HG03045 (cell line): ENCODE data around the gene ELFN1.

Source experiments
- ATAC-seq: cut with Tn5 transposase; IDR thresholded peaks from one replicate; pipeline ENCODE4 v1.9.1; 2021; ENCODE audit warnings: mild to moderate bottlenecking, moderate library complexity; ENCODE audit not compliant: unreplicated experiment

ELFN1 gene

GRCh38 chr7:1777122-1777521 lies 107.0 kb downstream of the ELFN1 start:
- no peak for ATAC-seq

GRCh38 chr7:1779445-1779844 lies 109.4 kb downstream of the ELFN1 start:
- ATAC-seq = no peak

GRCh38 chr7:1781369-1781768 lies 111.3 kb downstream of the ELFN1 start:
- no peak for ATAC-seq

- ATAC-seq = no peak
Observed at GRCh38 chr7:1785839-1786238, 115.8 kb downstream of the ELFN1 start.

GRCh38 chr7:1787241-1787640 lies 117.2 kb downstream of the ELFN1 start:
- ATAC-seq = no peak

GRCh38 chr7:1787681-1788235 lies 117.7 kb downstream of the ELFN1 start:
- no peak for ATAC-seq

GRCh38 chr7:1794888-1795542 lies 124.9 kb downstream of the ELFN1 start:
- ATAC-seq = no peak
